GM18508 (cell line): ENCODE data around the gene LRRC14B.
"Not testable (repeated sequence)": the region's sequence is repeated elsewhere in the genome, so short reads cannot be mapped to it uniquely, and the experiment has no call there.

Experiments used
- ATAC-seq: cut with Tn5 transposase; IDR thresholded peaks from one replicate; pipeline ENCODE4 v1.9.1; 2021; ENCODE audit warnings: moderate number of reproducible peaks; ENCODE audit not compliant: insufficient read depth, unreplicated experiment

Gene LRRC14B

GRCh38 chr5:227375-227774, 36.1 kb downstream of the LRRC14B start:
- not testable (repeated sequence) for ATAC-seq

GRCh38 chr5:228886-229285, 37.6 kb downstream of the LRRC14B start:
- ATAC-seq, result no peak

GRCh38 chr5:230711-231110, 39.4 kb downstream of the LRRC14B start:
- ATAC-seq, result no peak

- no peak for ATAC-seq
Observed at GRCh38 chr5:231661-232060, 40.4 kb downstream of the LRRC14B start.

GRCh38 chr5:233426-233825, 42.1 kb downstream of the LRRC14B start:
- ATAC-seq, result not testable (repeated sequence)

GRCh38 chr5:234450-234849, 43.2 kb downstream of the LRRC14B start:
- ATAC-seq, result no peak

GRCh38 chr5:235527-235926, 44.2 kb downstream of the LRRC14B start:
- ATAC-seq, result not testable (repeated sequence)

GRCh38 chr5:237931-238330, 46.6 kb downstream of the LRRC14B start:
- not testable (repeated sequence) for ATAC-seq

GRCh38 chr5:240550-240949, 49.3 kb downstream of the LRRC14B start:
- ATAC-seq, result not testable (repeated sequence)

GRCh38 chr5:241045-241669, 49.9 kb downstream of the LRRC14B start:
- not testable (repeated sequence) for ATAC-seq

GRCh38 chr5:243683-244367, 52.5 kb downstream of the LRRC14B start:
- ATAC-seq, result not testable (repeated sequence)

GRCh38 chr5:245717-246116, 54.4 kb downstream of the LRRC14B start:
- ATAC-seq, result not testable (repeated sequence)
